OCI-LY3 (cell line): ENCODE measurements around the gene CPS1.

ENCODE experiments used
- H2AFZ ChIP-seq: fragments of 200-600, 300-600 bp; shearing (Covaris generic); 2 replicates; pipeline ENCODE4 v1.6.0; 2014; ENCODE audit warnings: antibody characterized with exemption, low read depth, low read length
- H3K27ac ChIP-seq: fragments of 200-600, 300-600 bp; sonication (generic); 2 replicates; pipeline ENCODE4 v1.5.1; 2014; ENCODE audit warnings: mild to moderate bottlenecking, low read length, moderate library complexity, mixed read lengths
- H3K27me3 ChIP-seq: fragments of 200-600, 300-600 bp; sonication (generic); 2 replicates; pipeline ENCODE4 v1.6.1; 2014; ENCODE audit warnings: low read depth, low read length, mixed read lengths
- H3K36me3 ChIP-seq: fragments of 200-600, 300-600 bp; sonication (generic); replicated peaks from 2 replicates; pipeline ENCODE3; 2014; ENCODE audit warnings: low read depth, low read length, mixed read lengths
- H3K4me1 ChIP-seq: fragments of 300-600, 200-600 bp; sonication (generic); 2 replicates; pipeline ENCODE4 v1.6.1; 2014; ENCODE audit warnings: low read length, mixed read lengths
- H3K4me2 ChIP-seq: fragments of 200-600, 300-600 bp; sonication (generic); 2 replicates; pipeline ENCODE4 v1.6.1; 2014; ENCODE audit warnings: low read length, mixed read lengths
- H3K4me3 ChIP-seq: fragments of 300-600, 200-600 bp; sonication (generic); 2 replicates; pipeline ENCODE4 v1.5.1; 2014; ENCODE audit warnings: antibody characterized with exemption, mild to moderate bottlenecking, low read length, moderate library complexity
- H3K79me2 ChIP-seq: fragments of 300-600, 200-600 bp; shearing (Covaris generic); 2 replicates; pipeline ENCODE4 v1.6.1; 2014; ENCODE audit warnings: mild to moderate bottlenecking, low read length, mixed read lengths
- H3K9ac ChIP-seq: fragments of 300-600, 200-600 bp; shearing (Covaris generic); 2 replicates; pipeline ENCODE4 v1.6.0; 2014; ENCODE audit warnings: mild to moderate bottlenecking, low read length, moderate library complexity
- H3K9me3 ChIP-seq: fragments of 200-600, 300-600 bp; shearing (Covaris generic); 2 replicates; pipeline ENCODE4 v1.6.1; 2014; ENCODE audit warnings: low read length, mixed read lengths; ENCODE audit not compliant: insufficient read depth
- H4K20me1 ChIP-seq: fragments of 200-600, 300-600 bp; sonication (generic); 2 replicates; pipeline ENCODE4 v1.6.1; 2016; ENCODE audit warnings: low read length, mixed read lengths; ENCODE audit not compliant: insufficient read depth
- CTCF ChIP-seq: fragments of 200-600, 300-600 bp; sonication (generic); IDR thresholded peaks from 2 replicates; pipeline ENCODE4 v1.5.1; 2014; ENCODE audit warnings: antibody characterized with exemption, low read length, low read depth
- EZH2phosphoT487 ChIP-seq: fragments of 200-600 bp; shearing (Covaris generic); IDR thresholded peaks from 2 replicates; pipeline ENCODE4 v1.6.1; 2018; ENCODE audit warnings: antibody characterized with exemption, mixed run types, low read depth

The CPS1 gene

DNA sequence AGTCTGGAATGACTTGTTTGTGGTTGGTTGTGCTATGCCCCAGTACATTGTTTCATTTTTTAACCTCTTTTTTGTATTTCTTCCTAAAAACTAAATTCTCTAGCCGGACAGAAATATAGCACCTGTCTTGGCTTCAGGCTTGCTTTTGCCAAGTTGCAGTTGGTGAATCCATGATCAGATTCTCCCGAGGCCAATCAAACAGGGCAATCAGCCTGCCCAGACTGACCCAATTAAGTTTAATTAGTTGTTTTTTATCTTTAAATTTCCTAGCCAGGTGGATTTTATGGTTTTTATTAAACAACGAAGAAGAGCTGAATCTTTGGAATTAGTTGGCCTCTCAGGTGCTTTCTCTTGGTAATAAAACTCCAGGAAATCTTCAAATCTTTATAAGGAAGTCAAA, 162.1 kb downstream of the CPS1 start:
- no peak overlapping the region for H3K4me3 ChIP-seq
- no peaks in the 10 kb centered on the region for H3K79me2 ChIP-seq
- H3K27me3 ChIP-seq = no peaks in the 10 kb centered on the region
- H3K27ac ChIP-seq = no peak overlapping the region
- H3K4me2 ChIP-seq = no peak overlapping the region
- H4K20me1 ChIP-seq = no peaks in the 10 kb centered on the region
- H3K9me3 ChIP-seq = no peaks in the 10 kb centered on the region
- TF ChIP-seq CTCF (no peak), EZH2phosphoT487 (no peak)
- H2AFZ ChIP-seq = no peak overlapping the region
- H3K4me1 ChIP-seq = peaks cover 20% of the 10 kb centered on the region
- H3K36me3 ChIP-seq = no peaks in the 10 kb centered on the region
- H3K9ac ChIP-seq = no peak overlapping the region

DNA sequence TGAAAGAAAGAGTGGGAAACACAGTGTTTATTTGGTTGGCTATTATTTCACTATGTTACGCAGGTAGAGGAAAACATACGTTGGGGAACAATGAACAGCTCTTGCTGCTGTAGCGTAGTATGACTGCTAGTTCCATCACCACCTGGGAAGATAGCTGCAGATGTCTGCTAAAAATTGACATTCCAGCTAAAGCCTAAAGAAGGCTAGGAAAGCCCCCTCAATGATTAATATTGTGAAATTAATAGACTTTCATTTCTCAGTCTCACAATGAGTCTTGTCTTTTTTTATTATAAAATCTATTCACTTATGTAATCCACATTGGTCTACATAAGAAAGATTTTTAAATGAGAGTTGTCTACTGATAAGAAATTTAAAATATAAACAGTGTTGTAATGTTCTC, 165.7 kb downstream of the CPS1 start:
- no peaks in the 10 kb centered on the region for H3K9me3 ChIP-seq
- no peaks in the 10 kb centered on the region for H3K27me3 ChIP-seq
- no peak overlapping the region for H3K9ac ChIP-seq
- no peaks in the 10 kb centered on the region for H3K36me3 ChIP-seq
- no peak overlapping the region for H2AFZ ChIP-seq
- no peaks in the 10 kb centered on the region for H4K20me1 ChIP-seq
- H3K4me3 ChIP-seq = no peak overlapping the region
- peak overlapping the region; percentile 8; the same call in 1 of the 2 replicates for H3K4me2 ChIP-seq
- H3K79me2 ChIP-seq = no peaks in the 10 kb centered on the region
- no peak overlapping the region for H3K27ac ChIP-seq
- no peak for TF ChIP-seq CTCF
- no peak for TF ChIP-seq EZH2phosphoT487
- peaks cover 20% of the 10 kb centered on the region for H3K4me1 ChIP-seq

- Histone ChIP-seq H3K4me2 (no peak overlapping the region), H3K4me1 (peaks cover 8% of the 10 kb centered on the region), H2AFZ (no peak overlapping the region), H3K9ac (no peak overlapping the region), H3K36me3 (no peaks in the 10 kb centered on the region), H3K9me3 (no peaks in the 10 kb centered on the region), H3K4me3 (no peak overlapping the region), H3K27me3 (no peaks in the 10 kb centered on the region), H3K27ac (no peak overlapping the region), H4K20me1 (no peaks in the 10 kb centered on the region), H3K79me2 (no peaks in the 10 kb centered on the region)
- TF ChIP-seq EZH2phosphoT487 (no peak), CTCF (no peak)
Measured at GRCh38 chr2:210727549-210727948, 171.2 kb downstream of the CPS1 start.
